ENCODE data around the gene SEC62.

DNA sequence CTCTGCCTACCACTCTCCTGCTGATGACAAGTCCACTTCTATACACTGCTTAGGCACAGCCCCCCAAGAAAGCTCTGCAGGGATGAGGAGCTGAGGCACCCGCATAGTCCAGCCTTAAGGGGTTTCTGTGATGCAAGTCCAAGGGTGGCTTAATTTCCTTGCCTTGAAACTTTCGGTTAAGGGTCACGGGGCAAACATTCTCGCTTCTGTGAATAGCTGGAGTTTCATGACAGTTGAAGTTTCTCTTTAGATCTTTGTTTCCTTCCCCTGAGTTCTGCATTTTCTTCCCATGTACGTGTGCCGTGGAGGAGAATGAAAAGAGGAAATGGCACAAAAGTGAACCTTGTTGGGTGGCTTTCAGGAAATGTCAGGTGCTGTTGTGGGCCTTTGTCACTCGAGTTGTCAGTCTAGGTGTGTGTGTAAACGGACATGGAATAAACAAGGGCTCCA lies 78.2 kb downstream of the SEC62 start:
- TF ChIP-seq POLR2AphosphoS5 (IDR thresholded peaks at IDR 0.05; ENCODE audit: borderline replicate concordance, low read depth, low read length): no peak
- TF ChIP-seq EZH2 (IDR thresholded peaks at IDR 0.05): no peak
